HG03175 (cell line): ENCODE results near the gene HSP90AB1.
A peak's percentile ranks its signal among the peaks of the same experiment; 100 is the strongest.
"Not testable (repeated sequence)": the region's sequence is repeated elsewhere in the genome, so short reads cannot be mapped to it uniquely, and the experiment has no call there.

Experiments used
- ATAC-seq: cut with Tn5 transposase; IDR thresholded peaks from one replicate; pipeline ENCODE4 v1.9.1; 2021; ENCODE audit warnings: mild to moderate bottlenecking, moderate library complexity; ENCODE audit not compliant: unreplicated experiment

HSP90AB1 gene

DNA sequence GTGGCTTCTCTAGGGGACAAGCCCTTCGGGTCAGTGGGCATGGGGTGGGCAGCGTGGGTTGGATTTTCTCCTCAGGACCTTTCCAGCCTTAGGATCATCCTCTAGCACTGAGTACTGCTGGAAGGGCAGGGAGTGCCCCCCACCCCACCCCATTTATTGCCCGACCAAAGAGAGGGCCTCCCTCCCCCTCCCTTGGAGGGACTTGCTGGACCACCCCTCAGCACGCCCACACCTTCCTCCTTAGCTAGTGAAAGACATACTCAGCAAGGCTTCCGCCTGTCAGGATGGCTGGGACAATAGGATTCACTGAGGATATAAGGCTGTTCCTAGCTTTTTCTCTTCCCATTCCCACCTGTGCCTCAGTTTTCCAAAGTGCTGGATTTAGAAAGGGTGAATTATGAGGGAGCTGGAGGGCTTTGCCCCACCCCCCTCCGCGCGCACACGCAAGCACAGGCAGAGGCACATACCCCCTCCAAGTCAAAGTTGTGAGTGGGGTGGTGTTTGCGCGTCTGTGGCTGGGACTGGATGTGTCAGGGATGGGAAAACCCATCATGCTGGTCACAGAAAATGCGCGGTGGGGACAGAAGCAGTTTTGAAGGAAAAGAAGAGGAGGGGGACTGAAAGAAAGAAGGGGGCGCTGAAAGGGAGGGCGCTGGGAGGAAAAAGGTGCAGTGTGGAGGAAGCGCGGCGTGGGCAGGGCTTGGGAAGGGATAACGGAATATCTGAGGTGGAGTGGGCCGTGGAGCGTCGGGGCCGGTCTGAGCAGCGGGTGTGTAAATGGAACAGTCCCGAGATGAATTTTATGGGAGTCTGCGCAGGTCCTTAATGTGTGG, 24.2 kb upstream of the HSP90AB1 start:
- no peak for ATAC-seq

DNA sequence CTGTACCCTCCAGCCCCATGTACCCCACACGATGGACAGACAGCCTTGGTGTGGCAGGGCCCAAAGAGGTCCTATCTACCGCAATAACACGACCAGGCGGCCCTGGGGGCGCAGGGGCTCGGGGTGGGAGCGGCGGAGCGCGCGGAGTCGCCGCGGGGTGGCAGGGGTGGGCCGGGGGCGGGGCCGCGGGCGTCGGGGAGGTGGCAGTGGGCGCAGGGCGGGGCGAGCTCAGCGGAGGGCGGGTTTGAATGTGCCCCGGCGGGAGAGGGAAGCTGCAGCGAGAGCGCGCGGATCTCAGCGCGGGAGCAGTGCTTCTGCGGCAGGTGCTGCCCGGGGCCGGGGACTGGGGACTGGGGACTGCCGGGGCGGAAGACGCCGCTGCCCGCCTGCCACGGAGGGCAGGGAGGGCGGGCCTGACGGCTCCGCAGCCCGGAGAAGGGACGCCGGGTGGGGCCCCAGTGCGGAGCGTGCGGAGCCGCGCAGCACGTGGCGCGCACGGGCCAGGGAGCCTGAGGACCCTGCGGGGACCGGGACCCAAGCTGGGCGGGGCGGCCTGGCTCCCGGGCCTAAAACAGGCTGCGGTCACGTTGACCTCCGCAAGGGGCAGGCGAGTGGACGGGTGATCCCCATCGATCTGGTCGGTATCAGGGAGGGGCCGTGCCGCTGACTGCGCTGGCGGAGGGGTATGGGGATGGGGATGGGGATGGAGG, 23.4 kb upstream of the HSP90AB1 start, which contains the start of gene SLC29A1:
Gene SLC29A1, plus strand, starts transcription at position 277 of the 710 bp plus-strand sequence. CDS start 3,719 bp downstream, outside the sequence.
- ATAC-seq = peak; percentile 57

DNA sequence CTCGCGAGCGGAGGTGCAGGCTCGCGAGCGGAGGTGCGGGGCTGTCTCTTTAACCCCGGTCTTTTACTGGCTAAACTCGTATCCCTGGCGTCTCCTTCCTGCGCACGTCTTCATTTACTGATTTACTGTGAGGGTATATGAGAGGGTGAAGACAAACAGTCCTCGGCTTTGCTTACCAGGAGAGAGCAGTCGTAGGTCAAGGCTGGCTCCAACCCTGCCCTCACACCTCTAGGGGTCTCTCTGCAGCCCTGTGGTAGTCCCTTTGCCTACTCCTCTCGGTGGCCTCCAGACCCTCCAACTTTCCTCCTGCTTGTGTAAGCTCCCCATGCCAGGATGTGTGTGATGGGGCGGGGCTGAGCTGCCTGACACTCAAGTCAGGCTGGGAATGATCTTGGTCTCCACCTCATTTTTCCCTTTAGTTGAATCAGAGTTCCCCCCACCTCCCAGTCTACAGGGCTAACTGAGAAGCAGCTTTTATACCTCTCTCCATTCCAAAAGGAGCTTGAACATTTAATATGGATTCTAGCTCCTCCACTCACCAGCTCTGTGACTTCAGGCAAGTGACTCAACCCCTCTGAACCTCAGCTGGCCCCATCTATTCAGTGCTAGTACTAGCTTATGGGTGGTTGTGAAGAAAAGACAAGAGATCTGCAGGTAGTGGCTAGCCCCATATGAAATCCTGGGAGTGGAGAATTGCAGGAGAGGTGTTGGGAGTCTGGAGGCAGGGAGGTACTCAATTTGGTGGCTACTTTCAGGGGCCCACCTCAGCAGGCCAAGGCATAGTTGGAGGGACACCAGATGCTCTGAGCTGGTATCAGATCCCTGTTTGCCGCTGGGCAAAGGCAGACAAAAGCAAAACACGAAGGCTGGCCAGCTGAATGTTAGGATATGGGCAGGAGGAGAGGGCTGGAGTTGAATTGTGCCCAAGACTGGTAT, 22.6 kb upstream of the HSP90AB1 start:
- no peak for ATAC-seq

DNA sequence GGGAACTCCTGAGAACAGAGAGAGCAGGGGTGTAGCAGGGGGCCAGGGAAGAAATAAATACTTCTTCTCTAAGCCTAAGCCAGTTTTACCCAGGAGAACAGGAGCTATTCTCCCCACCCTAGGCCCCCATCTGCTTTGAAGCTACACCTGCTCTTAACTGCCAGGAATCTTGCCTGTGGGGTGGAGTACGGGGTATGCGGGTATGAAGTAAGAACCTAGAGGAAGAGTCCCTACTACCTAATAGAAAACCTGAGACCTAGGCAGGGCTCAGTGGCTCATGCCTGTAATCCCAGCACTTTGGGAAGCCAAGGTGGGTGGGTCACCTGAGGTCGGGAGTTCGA, 22.0 kb upstream of the HSP90AB1 start:
- ATAC-seq = no peak

- ATAC-seq = no peak
Observed at GRCh38 chr6:44225579-44226325, 21.1 kb upstream of the HSP90AB1 start.

DNA sequence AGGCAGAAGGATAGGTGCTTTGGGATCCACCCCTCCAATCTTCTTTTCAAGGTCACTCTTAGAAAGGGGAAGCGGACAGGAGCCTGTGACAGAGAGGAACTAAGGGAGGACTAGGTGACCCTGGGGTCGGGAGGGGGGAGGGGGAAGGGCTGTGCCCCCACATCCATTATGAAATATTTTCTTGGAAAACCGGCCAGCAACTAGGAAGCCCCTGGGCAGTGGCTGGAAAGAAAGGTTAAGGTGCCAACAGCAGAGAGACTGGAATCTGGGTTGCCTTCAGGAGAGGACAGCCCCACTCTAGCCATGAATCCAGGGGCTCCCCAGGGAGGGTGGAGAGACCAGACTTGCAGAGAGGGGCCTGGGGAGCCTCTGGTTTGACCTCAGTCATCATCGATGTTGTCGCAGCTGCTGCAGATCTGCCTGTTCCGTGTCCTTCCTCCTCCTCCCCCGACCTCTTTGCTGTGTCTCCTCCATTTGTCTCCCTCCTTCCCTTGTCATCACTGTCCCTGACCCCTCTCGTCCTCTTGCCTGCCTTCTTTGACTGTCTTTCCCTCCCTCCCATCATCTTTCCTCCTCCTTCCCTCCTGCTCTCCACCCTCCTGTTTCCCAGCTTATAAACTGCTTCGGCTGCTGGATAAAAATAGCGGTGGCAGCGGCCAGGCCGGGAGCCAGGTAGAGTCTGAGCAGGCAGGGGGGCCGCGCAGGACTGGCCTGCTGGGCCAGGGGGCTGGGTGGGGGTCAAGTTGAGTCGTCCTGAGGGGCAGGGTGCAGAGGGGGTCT, 20.3 kb upstream of the HSP90AB1 start:
- no peak for ATAC-seq

GRCh38 chr6:44227148-44227793, 19.6 kb upstream of the HSP90AB1 start:
- no peak for ATAC-seq

- ATAC-seq = no peak
Observed at GRCh38 chr6:44228031-44228430, 18.9 kb upstream of the HSP90AB1 start.

GRCh38 chr6:44228433-44228832, 18.5 kb upstream of the HSP90AB1 start:
- no peak for ATAC-seq

GRCh38 chr6:44228836-44229235, 18.1 kb upstream of the HSP90AB1 start:
- ATAC-seq = no peak

DNA sequence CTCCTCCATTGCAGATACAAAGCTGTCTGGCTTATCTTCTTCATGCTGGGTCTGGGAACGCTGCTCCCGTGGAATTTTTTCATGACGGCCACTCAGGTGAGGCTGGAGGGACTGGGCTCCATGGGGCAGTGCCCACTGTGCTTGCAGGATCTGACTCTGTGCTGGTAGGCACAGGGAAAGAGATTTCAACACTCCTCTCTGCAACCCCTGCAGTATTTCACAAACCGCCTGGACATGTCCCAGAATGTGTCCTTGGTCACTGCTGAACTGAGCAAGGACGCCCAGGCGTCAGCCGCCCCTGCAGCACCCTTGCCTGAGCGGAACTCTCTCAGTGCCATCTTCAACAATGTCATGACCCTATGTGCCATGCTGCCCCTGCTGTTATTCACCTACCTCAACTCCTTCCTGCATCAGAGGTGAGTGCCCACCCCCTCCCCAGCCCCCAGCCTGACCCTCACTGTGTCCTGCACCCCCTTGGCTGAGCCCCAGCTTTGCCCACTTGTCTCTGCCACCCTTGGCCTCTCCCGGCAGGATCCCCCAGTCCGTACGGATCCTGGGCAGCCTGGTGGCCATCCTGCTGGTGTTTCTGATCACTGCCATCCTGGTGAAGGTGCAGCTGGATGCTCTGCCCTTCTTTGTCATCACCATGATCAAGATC, 17.4 kb upstream of the HSP90AB1 start:
- no peak for ATAC-seq

DNA sequence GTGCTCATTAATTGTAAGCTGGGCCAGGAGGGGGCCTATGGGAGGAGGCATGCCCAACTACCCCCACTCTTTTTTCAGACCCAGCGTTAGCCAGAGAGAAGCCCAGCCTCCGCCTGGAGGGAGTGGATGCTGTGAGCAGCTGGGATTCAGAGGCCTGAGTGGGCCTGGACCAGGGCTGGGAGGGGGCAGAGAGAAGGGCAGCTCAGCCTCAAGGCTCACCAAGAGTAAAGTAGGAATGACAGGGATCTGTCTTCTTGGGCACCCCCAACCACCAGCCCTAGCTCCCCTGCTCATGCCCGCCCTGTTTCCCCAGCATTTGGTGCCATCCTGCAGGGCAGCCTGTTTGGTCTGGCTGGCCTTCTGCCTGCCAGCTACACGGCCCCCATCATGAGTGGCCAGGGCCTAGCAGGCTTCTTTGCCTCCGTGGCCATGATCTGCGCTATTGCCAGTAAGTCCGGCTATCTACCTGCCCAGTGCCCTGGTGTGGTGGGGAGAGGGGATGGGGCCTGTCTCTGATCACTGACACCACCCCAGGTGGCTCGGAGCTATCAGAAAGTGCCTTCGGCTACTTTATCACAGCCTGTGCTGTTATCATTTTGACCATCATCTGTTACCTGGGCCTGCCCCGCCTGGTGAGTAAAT, 16.7 kb upstream of the HSP90AB1 start:
- no peak for ATAC-seq

- ATAC-seq = not testable (repeated sequence)
Observed at GRCh38 chr6:44231426-44231825, 15.5 kb upstream of the HSP90AB1 start.

DNA sequence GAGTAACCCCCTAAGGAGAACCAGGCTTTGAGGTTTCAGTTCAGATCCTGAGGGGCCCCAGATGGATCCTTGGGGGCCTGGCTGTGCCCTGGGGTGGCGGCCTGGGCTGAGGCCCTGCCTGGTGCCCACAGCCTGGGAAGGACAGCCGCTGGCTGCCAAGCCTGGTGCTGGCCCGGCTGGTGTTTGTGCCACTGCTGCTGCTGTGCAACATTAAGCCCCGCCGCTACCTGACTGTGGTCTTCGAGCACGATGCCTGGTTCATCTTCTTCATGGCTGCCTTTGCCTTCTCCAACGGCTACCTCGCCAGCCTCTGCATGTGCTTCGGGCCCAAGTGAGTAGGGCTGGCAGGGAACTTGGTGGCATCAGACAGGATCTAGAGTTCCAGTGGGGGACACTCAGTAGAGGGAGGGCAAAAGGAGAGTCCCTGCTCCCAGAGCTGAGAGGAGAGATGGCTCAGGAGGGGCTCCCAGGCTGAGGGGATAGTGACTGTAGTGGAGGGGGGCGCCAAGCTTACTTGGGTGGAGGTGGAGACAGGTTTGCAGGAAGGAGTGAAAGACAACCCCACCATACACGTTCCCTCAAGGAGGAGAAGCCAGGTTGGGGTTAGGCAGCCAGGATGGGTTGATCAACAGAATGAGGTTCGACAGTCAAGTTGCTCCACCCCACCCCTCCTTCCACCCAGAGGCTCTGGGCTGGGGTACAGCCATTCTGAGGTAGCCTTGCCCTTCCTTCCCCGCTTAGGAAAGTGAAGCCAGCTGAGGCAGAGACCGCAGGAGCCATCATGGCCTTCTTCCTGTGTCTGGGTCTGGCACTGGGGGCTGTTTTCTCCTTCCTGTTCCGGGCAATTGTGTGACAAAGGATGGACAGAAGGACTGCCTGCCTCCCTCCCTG, 14.0 kb upstream of the HSP90AB1 start:
- ATAC-seq = no peak

- ATAC-seq = no peak
Observed at GRCh38 chr6:44233567-44234100, 13.3 kb upstream of the HSP90AB1 start.

DNA sequence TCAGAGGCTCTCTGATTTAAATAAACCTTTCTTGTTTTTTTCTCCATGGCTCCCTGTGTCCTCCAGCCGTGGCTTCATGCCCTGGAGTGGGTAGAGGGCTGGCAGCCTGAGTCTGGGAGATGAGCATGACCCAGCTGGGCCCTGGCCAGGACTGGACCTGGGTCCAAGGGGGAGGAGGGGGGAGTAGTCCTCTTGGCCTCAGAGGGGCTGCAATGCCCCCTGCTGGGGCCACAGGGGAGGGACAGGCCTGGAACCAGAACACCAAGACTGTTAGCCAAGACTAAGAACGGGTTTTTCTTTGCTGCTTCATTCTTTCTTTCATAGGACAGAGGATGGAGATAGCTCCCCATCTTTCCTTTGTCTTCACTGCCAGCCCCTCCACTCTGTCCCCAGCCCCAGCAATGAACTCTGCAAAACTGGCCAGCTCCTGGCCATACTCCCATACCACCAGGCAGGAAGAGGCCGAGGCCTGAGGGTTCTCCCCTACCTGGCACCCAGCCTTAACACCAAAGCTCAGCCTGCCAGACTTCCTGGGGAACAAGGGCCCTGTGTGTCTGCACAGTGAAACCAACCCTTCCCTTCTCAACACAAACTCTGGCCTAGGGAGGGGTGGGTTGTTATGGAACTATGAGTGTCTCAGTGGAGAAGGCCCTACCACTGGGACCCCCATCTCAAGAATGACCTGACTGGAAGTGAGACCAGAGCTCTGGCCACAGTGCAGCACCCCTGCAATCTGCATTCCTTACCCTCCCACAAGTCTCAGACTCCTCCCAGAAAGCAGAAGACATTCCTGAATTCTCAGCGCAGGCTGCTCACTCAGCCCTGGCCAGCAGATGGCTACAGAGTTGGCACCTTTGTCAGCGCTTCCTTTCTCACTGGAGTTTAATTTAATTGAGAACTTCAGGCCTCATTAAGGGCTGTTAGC, 12.5 kb upstream of the HSP90AB1 start:
- no peak for ATAC-seq
